ENCODE results near the gene DGKZ.

DNA sequence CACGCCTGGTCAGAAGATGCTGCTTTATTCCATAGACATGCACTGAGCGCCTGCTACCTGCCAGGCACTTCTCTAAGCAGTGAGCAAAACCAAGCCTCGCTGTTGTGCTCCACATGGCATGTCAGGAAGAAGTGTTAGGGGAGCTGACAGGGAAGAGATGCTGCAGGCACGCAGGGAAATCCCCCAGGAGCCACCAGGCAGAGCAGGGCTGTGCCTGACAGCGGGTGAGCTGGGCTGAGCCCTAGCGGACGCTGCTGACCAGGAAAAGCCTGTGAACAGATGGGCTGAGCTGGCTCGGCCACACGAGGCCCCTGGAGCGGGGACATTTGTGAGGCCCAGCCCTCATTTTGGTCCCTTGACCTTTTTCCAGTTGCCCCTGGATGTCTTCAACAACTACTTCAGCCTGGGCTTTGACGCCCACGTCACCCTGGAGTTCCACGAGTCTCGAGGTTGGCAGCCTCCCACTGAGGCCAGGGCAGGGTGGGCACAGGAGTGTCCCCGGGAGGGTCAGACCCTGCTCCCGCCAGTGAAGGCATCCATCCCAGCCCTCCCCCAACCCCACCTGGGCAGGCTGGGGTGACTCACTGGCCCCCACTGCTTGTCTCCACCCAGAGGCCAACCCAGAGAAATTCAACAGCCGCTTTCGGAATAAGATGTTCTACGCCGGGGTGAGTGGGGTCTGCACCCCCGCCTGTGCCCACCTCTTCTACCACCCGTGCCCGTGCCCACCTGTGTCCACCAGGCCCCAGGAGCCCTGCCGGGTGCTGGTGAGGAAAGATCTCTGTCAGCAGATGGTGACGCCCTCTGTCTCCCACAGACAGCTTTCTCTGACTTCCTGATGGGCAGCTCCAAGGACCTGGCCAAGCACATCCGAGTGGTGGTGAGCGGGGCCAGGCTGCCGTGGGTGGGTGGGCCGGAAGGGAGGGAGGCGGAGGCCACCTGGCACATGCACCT lies 26.8 kb downstream of the DGKZ start:
- TF ChIP-seq, protein P1, sequence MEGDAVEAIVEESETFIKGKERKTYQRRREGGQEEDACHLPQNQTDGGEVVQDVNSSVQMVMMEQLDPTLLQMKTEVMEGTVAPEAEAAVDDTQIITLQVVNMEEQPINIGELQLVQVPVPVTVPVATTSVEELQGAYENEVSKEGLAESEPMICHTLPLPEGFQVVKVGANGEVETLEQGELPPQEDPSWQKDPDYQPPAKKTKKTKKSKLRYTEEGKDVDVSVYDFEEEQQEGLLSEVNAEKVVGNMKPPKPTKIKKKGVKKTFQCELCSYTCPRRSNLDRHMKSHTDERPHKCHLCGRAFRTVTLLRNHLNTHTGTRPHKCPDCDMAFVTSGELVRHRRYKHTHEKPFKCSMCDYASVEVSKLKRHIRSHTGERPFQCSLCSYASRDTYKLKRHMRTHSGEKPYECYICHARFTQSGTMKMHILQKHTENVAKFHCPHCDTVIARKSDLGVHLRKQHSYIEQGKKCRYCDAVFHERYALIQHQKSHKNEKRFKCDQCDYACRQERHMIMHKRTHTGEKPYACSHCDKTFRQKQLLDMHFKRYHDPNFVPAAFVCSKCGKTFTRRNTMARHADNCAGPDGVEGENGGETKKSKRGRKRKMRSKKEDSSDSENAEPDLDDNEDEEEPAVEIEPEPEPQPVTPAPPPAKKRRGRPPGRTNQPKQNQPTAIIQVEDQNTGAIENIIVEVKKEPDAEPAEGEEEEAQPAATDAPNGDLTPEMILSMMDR (IDR thresholded peaks at IDR 0.05) = no peak
- TF ChIP-seq POLR2A (IDR thresholded peaks at IDR 0.05) = no peak
